HFFc6 (cell line): Measurements from ENCODE around the gene ST8SIA5. TPM values are rescaled to one million over a fixed set of nuclear protein-coding genes. Genes with fewer than 3 reads are reported as not detected.

Experiments
- DNase-seq: peaks from one replicate; pipeline ENCODE4 v3.0.0-alpha.2; 2018
- H3K27ac Mint-ChIP-seq: 2 replicates; pipeline ENCODE4 v1.8.0; 2020; ENCODE audit warnings: mild to moderate bottlenecking, mixed read lengths
- H3K27me3 Mint-ChIP-seq: 2 replicates; pipeline ENCODE4 v1.8.0; 2021; ENCODE audit warnings: mild to moderate bottlenecking, moderate library complexity, mixed read lengths; ENCODE audit not compliant: insufficient read depth
- H3K36me3 Mint-ChIP-seq: 2 replicates; pipeline ENCODE4 v1.8.0; 2021; ENCODE audit warnings: low read depth, mixed read lengths
- H3K4me1 Mint-ChIP-seq: 2 replicates; pipeline ENCODE4 v1.8.0; 2020; ENCODE audit warnings: low read depth, mixed read lengths
- H3K4me3 Mint-ChIP-seq: 2 replicates; pipeline ENCODE4 v1.8.0; 2020; ENCODE audit warnings: mild to moderate bottlenecking, moderate library complexity, mixed read lengths
- H3K9me3 Mint-ChIP-seq: 2 replicates; pipeline ENCODE4 v1.8.0; 2020; ENCODE audit warnings: mild to moderate bottlenecking, mixed read lengths
- CTCF ChIP-seq: fragments of 200-600 bp; sonication (generic); IDR thresholded peaks from 2 replicates; pipeline ENCODE4 v1.5.0; 2021; ENCODE audit warnings: antibody characterized with exemption, mild to moderate bottlenecking
- total RNA-seq, 6 experiments: library from RNA; stranded (reverse); fragmentation: NEBNext Ultra II Directional; extraction: Animal tissue kit (Norgen Biotek cat#: 25700); gene quantifications; 2 replicates in 1 of 6; 3 replicates in 5 of 6; pipeline ENCODE4 v1.2.3, GENCODE V29; 2021

ST8SIA5 gene
- total RNA-seq, 6 experiments from 2014 or later, result 0.23 TPM; not detected in 5

GRCh38 chr18:46740046-46740445 is 16.8 kb downstream of the ST8SIA5 start:
- peaks cover 22% of the 10 kb centered on the region for H3K27me3 Mint-ChIP-seq
- H3K4me3 Mint-ChIP-seq, result no peak overlapping the region
- peaks cover 7% of the 10 kb centered on the region; the same call in 1 of the 2 replicates for H3K9me3 Mint-ChIP-seq
- no peak overlapping the region for H3K27ac Mint-ChIP-seq
- TF ChIP-seq CTCF, result no peak
- H3K36me3 Mint-ChIP-seq, result no peaks in the 10 kb centered on the region
- H3K4me1 Mint-ChIP-seq, result no peaks in the 10 kb centered on the region
- no peak for DNase-seq

GRCh38 chr18:46738491-46738890 is 18.4 kb downstream of the ST8SIA5 start:
- Mint-ChIP-seq H3K9me3 (peaks cover 7% of the 10 kb centered on the region; the same call in 1 of the 2 replicates), H3K4me1 (no peaks in the 10 kb centered on the region), H3K27ac (no peak overlapping the region), H3K27me3 (peaks cover 20% of the 10 kb centered on the region), H3K4me3 (no peak overlapping the region), H3K36me3 (no peaks in the 10 kb centered on the region)
- no peak for TF ChIP-seq CTCF
- no peak for DNase-seq

GRCh38 chr18:46736736-46737135 is 20.1 kb downstream of the ST8SIA5 start:
- no peak for TF ChIP-seq CTCF
- no peak for DNase-seq
- Mint-ChIP-seq H3K9me3 (peaks cover 4% of the 10 kb centered on the region; the same call in 1 of the 2 replicates), H3K27me3 (peaks cover 22% of the 10 kb centered on the region), H3K36me3 (peaks cover under 1% of the 10 kb centered on the region; the same call in 1 of the 2 replicates), H3K27ac (no peak overlapping the region), H3K4me3 (no peak overlapping the region), H3K4me1 (no peaks in the 10 kb centered on the region)

- no peak for TF ChIP-seq CTCF
- DNase-seq, result no peak
- H3K9me3 Mint-ChIP-seq, result peaks cover 10% of the 10 kb centered on the region
- peaks cover 27% of the 10 kb centered on the region for H3K27me3 Mint-ChIP-seq
- H3K4me3 Mint-ChIP-seq, result no peak overlapping the region
- no peak overlapping the region for H3K27ac Mint-ChIP-seq
- H3K36me3 Mint-ChIP-seq, result peaks cover 6% of the 10 kb centered on the region; the same call in 1 of the 2 replicates
- no peaks in the 10 kb centered on the region for H3K4me1 Mint-ChIP-seq
Measured at GRCh38 chr18:46736135-46736534, 20.7 kb downstream of the ST8SIA5 start.

- Mint-ChIP-seq H3K4me3 (no peak overlapping the region), H3K27me3 (peaks cover 34% of the 10 kb centered on the region), H3K9me3 (peaks cover 19% of the 10 kb centered on the region)
Measured at GRCh38 chr18:46734981-46735380, 21.9 kb downstream of the ST8SIA5 start.

More at GRCh38 chr18:46734981-46735380, 21.9 kb downstream of the ST8SIA5 start:
- no peaks in the 10 kb centered on the region for H3K4me1 Mint-ChIP-seq
- DNase-seq, result no peak
- no peak for TF ChIP-seq CTCF
- H3K27ac Mint-ChIP-seq, result no peak overlapping the region
- peaks cover 11% of the 10 kb centered on the region; the same call in 1 of the 2 replicates for H3K36me3 Mint-ChIP-seq
